ENCODE data around the gene SNAPC2. TPM values are rescaled to one million over a fixed set of nuclear protein-coding genes. Genes with fewer than 3 reads are reported as not detected.
A peak's percentile ranks its signal among the peaks of the same experiment; 100 is the strongest.

Gene SNAPC2
- total RNA-seq, 1 experiment from 2014 or later, result 25.5 TPM

- Histone ChIP-seq H3K36me3 (replicated peaks; ENCODE audit: control insufficient read depth, insufficient read depth, low read length) (peaks cover 2% of the 10 kb centered on the region; the same call in 1 of the 2 replicates), H3K27me3 (ENCODE audit: control insufficient read depth, insufficient read depth, low read length) (no peaks in the 10 kb centered on the region; the same call in 1 of the 2 replicates), H3K4me3 (ENCODE audit: insufficient read depth, low read depth, low read length) (no peak overlapping the region)
- peak; percentile 31 for DNase-seq
Observed at GRCh38 chr19:7900931-7901330, 19.2 kb upstream of the SNAPC2 start.

DNA sequence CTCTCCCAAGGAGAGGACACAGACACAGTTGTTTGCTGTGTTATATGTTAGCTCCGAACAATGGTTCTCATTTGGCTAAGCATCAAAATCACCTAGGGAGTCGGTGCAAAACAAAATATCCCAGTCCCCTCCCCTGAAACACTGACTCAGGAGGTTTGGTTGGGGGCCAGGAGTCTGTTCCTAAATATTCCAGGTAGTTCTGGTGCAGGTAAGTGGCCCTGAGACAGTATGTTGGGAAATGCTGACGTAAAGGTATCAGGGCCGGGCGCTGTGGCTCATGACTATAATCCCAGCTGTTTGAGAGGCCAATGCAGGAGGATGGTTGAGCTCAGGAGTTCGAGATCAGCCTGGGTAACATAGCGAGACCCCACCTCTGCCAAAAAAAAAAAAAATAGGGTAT lies 18.8 kb upstream of the SNAPC2 start:
- H3K27me3 ChIP-seq (ENCODE audit: control insufficient read depth, insufficient read depth, low read length), result no peaks in the 10 kb centered on the region; the same call in 1 of the 2 replicates
- peak; percentile 4 for DNase-seq
- H3K36me3 ChIP-seq (replicated peaks; ENCODE audit: control insufficient read depth, insufficient read depth, low read length), result peaks cover 2% of the 10 kb centered on the region; the same call in 1 of the 2 replicates
- no peak overlapping the region for H3K4me3 ChIP-seq (ENCODE audit: insufficient read depth, low read depth, low read length)

- Histone ChIP-seq H3K27me3 (ENCODE audit: control insufficient read depth, insufficient read depth, low read length) (no peaks in the 10 kb centered on the region; the same call in 1 of the 2 replicates), H3K36me3 (replicated peaks; ENCODE audit: control insufficient read depth, insufficient read depth, low read length) (peaks cover 2% of the 10 kb centered on the region; the same call in 1 of the 2 replicates), H3K4me3 (ENCODE audit: insufficient read depth, low read depth, low read length) (peak overlapping the region; percentile 62)
- no peak for DNase-seq
Observed at GRCh38 chr19:7902796-7903243, 17.3 kb upstream of the SNAPC2 start.

DNA sequence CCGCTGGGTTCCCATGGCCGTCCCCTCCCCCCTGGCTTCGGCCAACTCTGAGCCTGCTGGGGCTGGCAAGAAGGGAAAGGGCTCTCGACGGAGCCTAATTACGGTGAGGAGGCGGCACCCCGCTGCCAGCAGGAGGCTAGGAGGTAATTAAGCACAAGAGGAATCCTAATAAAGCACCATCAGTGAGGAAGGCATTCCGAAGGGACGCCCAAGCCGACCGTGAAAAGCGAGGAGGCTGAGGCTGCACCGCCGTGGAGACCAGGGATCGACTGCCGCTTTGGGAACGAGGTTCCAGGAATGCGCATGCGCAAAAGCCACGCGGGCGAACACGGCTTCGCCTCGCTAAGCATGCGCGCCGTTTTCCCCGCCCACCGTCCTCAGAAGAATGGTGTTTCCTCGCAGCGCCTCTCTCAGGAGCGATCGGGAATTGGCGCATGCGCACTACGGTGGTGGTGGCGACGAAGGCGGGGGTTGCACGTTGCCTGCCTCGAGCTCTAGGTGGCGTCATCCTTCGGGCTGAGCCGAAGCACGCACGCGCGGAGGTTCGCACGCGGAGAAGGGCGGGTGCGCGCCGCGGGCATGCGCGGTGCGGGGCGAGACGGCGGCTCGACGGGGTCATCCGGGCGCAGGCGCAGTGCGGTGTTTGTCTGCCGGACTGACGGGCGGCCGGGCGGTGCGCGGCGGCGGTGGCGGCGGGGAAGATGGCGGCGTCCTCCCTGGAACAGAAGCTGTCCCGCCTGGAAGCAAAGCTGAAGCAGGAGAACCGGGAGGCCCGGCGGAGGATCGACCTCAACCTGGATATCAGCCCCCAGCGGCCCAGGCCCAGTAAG lies 16.7 kb upstream of the SNAPC2 start, which contains the start of gene MAP2K7:
TSS of gene MAP2K7 (plus strand) at position 634 of the 830 bp plus-strand sequence. CDS start at position 702, 68 bp downstream.
- Histone ChIP-seq H3K27me3 (ENCODE audit: control insufficient read depth, insufficient read depth, low read length) (no peaks in the 10 kb centered on the region; the same call in 1 of the 2 replicates), H3K36me3 (replicated peaks; ENCODE audit: control insufficient read depth, insufficient read depth, low read length) (peaks cover 2% of the 10 kb centered on the region; the same call in 1 of the 2 replicates), H3K4me3 (ENCODE audit: insufficient read depth, low read depth, low read length) (peak within 1 kb of the TSS; percentile 88)
- peak; percentile 100 for DNase-seq

DNA sequence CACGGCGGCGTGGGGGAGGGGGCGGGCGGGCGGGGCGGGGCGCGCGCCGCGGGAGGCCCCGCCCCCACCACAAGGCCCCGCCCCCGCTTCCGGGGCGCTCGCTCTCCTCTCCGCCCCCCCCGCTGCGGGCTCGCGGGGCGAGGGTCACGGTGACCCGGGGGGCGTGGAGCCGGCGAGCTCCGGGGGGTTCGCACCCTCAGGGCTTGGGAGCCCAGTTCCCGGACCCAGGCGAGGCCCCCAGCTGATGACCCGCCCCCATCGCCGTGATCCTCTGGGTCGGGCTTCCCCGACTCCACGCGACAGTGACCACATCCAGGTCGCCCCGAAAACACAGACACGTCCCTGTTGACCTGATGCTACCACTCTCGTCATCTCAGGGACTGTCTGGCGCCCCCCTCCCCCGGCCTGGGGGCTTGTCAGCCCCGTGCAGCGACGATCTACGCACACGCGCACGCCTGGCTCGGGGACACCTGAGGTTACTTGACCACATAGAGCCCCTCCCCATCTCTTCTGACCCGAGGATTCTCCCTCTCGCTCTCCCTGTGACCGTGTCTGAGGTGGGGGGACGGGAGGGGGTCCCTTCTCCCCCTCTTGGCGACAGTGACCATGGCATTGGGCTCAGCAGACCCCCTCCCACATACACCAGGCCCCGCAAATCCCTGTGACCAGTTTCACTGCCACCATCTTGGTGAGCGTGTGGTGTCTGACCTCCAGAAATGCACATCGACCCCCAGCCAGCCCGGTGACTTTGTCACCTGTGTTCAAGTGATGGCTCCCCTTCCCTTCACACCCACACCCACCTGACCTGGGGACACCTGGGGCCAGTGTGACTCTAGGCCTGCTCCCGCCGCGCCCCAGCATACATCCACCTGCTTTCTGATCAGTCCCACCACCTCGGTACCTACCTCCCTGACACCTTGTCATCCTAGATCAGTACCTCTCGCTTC lies 15.8 kb upstream of the SNAPC2 start:
- Histone ChIP-seq H3K27me3 (ENCODE audit: control insufficient read depth, insufficient read depth, low read length) (no peaks in the 10 kb centered on the region; the same call in 1 of the 2 replicates), H3K4me3 (ENCODE audit: insufficient read depth, low read depth, low read length) (peak overlapping the region; percentile 88), H3K36me3 (replicated peaks; ENCODE audit: control insufficient read depth, insufficient read depth, low read length) (no peaks in the 10 kb centered on the region; the same call in 1 of the 2 replicates)
- DNase-seq, result peak; percentile 92

- H3K27me3 ChIP-seq (ENCODE audit: control insufficient read depth, insufficient read depth, low read length), result no peaks in the 10 kb centered on the region; the same call in 1 of the 2 replicates
- no peak overlapping the region for H3K4me3 ChIP-seq (ENCODE audit: insufficient read depth, low read depth, low read length)
- H3K36me3 ChIP-seq (replicated peaks; ENCODE audit: control insufficient read depth, insufficient read depth, low read length), result no peaks in the 10 kb centered on the region; the same call in 1 of the 2 replicates
- DNase-seq, result no peak
Observed at GRCh38 chr19:7905268-7905667, 14.9 kb upstream of the SNAPC2 start.

DNA sequence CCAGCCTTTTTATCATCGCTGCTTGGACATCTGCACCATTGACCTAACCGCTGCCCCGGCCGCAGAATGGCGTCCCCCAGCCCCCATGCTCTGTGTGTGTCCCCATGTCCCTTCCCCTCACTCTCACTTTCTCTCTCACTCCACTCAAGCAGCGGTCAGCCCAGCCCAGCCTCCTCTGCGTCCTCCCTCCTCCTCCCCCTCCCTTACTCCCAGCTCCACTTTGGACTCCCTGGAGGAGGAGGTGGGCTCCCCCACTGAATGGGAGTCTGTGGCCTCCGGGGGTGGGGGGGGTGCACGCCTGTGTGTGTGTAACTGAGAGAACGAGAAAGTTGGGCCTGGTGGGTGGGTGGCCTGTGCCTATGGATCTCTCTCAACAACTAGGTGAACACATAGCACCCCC lies 14.3 kb upstream of the SNAPC2 start:
- DNase-seq, result no peak
- Histone ChIP-seq H3K36me3 (replicated peaks; ENCODE audit: control insufficient read depth, insufficient read depth, low read length) (peaks cover 1% of the 10 kb centered on the region; the same call in 1 of the 2 replicates), H3K4me3 (ENCODE audit: insufficient read depth, low read depth, low read length) (no peak overlapping the region), H3K27me3 (ENCODE audit: control insufficient read depth, insufficient read depth, low read length) (no peaks in the 10 kb centered on the region; the same call in 1 of the 2 replicates)

DNA sequence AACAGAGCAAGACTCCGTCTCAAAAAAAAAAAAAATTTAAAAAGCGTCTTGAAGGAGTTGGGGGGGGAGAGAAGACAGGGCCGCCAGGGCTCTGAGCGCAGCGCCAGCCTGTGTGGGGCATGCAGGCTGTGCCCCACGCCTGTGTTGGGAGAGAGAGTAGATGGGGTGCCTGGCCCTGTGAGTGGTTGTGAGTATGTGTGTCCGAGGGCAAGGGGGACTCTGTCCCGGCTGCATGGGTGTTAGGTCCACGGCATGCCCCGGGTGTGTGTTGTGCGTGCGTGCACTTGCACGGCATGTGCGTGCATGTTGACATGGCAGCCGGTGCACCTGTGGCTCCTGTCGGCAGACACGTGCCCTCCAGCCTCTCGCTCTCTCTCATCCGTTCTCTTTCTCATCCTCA lies 13.0 kb upstream of the SNAPC2 start:
- Histone ChIP-seq H3K27me3 (ENCODE audit: control insufficient read depth, insufficient read depth, low read length) (no peaks in the 10 kb centered on the region; the same call in 1 of the 2 replicates), H3K36me3 (replicated peaks; ENCODE audit: control insufficient read depth, insufficient read depth, low read length) (peaks cover 1% of the 10 kb centered on the region; the same call in 1 of the 2 replicates), H3K4me3 (ENCODE audit: insufficient read depth, low read depth, low read length) (no peak overlapping the region)
- no peak for DNase-seq

- H3K4me3 ChIP-seq (ENCODE audit: insufficient read depth, low read depth, low read length), result no peak overlapping the region
- H3K36me3 ChIP-seq (replicated peaks; ENCODE audit: control insufficient read depth, insufficient read depth, low read length), result peaks cover 1% of the 10 kb centered on the region
- no peak for DNase-seq
- H3K27me3 ChIP-seq (ENCODE audit: control insufficient read depth, insufficient read depth, low read length), result no peaks in the 10 kb centered on the region
Observed at GRCh38 chr19:7907544-7907943, 12.6 kb upstream of the SNAPC2 start.

DNA sequence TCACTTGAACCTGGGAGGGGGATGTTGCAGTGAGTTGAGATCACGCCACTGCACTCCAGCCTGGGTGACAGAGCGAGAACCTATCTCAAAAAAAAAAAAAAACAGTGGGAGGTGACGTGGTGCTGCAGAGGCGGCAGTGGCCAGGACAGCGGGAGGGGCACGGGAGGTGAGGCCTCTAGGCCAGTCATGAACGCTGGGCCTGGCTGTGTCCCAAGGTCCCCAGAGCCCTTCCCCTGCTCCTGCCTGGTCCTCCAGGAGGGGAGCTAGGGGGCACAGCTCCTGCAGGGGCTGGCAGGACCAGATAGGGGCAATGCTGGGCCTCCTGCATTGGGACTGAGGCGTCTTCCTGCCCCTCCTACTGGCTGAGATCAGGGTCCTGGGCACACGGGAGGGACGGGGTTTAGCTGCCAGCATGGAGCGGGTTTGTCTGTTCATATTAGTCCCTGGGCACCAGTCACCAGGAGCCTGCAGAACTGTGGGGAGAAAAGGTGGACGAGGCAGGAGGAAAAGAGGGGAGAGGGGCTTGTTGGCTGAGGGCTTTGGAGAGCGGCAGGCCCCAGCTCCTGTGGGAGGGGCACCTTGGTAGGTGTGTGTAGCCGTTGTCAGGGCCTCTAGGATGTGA lies 11.9 kb upstream of the SNAPC2 start:
- Histone ChIP-seq H3K36me3 (replicated peaks; ENCODE audit: control insufficient read depth, insufficient read depth, low read length) (peaks cover 1% of the 10 kb centered on the region), H3K4me3 (ENCODE audit: insufficient read depth, low read depth, low read length) (no peak overlapping the region), H3K27me3 (ENCODE audit: control insufficient read depth, insufficient read depth, low read length) (no peaks in the 10 kb centered on the region)
- no peak for DNase-seq

- Histone ChIP-seq H3K4me3 (ENCODE audit: insufficient read depth, low read depth, low read length) (no peak overlapping the region), H3K36me3 (replicated peaks; ENCODE audit: control insufficient read depth, insufficient read depth, low read length) (peaks cover 1% of the 10 kb centered on the region), H3K27me3 (ENCODE audit: control insufficient read depth, insufficient read depth, low read length) (no peaks in the 10 kb centered on the region)
- peak; percentile 83 for DNase-seq
Observed at GRCh38 chr19:7908742-7909461, 11.2 kb upstream of the SNAPC2 start.

GRCh38 chr19:7909471-7910067 lies 10.6 kb upstream of the SNAPC2 start:
- DNase-seq, result no peak

More at GRCh38 chr19:7909471-7910067, 10.6 kb upstream of the SNAPC2 start:
- H3K4me3 ChIP-seq (ENCODE audit: insufficient read depth, low read depth, low read length), result no peak overlapping the region
- H3K27me3 ChIP-seq (ENCODE audit: control insufficient read depth, insufficient read depth, low read length), result peaks cover 4% of the 10 kb centered on the region
- peaks cover 1% of the 10 kb centered on the region for H3K36me3 ChIP-seq (replicated peaks; ENCODE audit: control insufficient read depth, insufficient read depth, low read length)

All from H7 (cell line).